Measurements from ENCODE around the gene CLDN1.

GRCh38 chr3:190309414-190309813 is 12.8 kb downstream of the CLDN1 start:
- no peak for TF ChIP-seq CTCF (IDR thresholded peaks at IDR 0.05)
- no peak for TF ChIP-seq ZFX (IDR thresholded peaks at IDR 0.05; ENCODE audit: borderline replicate concordance)
